GM18907 (cell line): ENCODE results near the gene SPTY2D1.

Source experiments
- ATAC-seq: cut with Tn5 transposase; IDR thresholded peaks from one replicate; pipeline ENCODE4 v1.9.1; 2021; ENCODE audit warnings: mild to moderate bottlenecking, moderate library complexity; ENCODE audit not compliant: unreplicated experiment

Gene SPTY2D1

GRCh38 chr11:18566406-18566805 lies 67.7 kb downstream of the SPTY2D1 start:
- ATAC-seq: no peak

GRCh38 chr11:18564149-18564548 lies 70.0 kb downstream of the SPTY2D1 start:
- ATAC-seq: no peak

- no peak for ATAC-seq
These were observed 70.9 kb downstream of the SPTY2D1 start for GRCh38 chr11:18563090-18563730.
